ENCODE data around the gene OR6J1.
"Not testable (repeated sequence)": the region's sequence is repeated elsewhere in the genome, so short reads cannot be mapped to it uniquely, and the experiment has no call there.

OR6J1 gene

DNA sequence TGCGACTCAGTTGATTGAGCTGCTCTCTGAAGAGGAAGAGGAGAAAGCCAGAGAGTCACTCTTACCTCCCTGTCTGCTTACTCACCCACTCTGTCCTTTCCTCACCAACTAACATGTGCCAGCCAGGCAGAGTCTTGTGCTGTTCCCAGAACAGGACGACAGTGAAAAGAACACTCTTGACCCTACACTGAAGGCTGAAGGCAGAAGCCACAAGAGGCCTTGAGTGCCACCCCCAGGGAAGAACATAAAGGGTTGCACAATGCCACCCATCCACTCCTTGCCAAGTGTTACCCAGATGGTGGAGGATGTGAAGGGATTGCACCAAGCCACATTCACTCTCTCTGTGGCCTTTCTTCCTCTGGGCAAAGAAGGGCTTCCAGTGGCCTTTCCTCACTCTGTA is 33.2 kb downstream of the OR6J1 start:
- FAIRE-seq = no peak

DNA sequence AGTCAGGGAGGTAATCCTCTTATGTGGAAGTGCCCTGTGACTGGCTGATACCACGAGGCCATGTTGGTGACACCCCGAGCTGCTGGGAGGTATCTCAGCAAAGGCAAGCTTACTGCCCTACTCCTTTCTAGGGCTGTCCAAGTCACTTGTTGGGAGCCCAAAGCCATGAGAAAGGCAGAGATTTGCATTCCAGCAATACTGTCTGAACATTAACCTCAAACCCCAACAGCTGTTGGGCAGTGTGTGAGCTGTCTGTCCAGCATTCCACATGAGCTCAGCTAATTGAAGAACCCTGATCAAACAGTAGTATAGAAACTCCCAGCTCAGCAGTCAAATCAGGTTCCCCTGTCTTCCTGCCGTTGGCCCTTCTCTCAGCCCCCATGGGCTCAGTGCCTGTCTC is 36.9 kb downstream of the OR6J1 start:
- no peak for DNase-seq (ENCODE audit: low spot score)
- no peak for FAIRE-seq

More for the DNA sequence above, 33.2 kb downstream of the OR6J1 start:
- DNase-seq (ENCODE audit: low spot score) = no peak

DNA sequence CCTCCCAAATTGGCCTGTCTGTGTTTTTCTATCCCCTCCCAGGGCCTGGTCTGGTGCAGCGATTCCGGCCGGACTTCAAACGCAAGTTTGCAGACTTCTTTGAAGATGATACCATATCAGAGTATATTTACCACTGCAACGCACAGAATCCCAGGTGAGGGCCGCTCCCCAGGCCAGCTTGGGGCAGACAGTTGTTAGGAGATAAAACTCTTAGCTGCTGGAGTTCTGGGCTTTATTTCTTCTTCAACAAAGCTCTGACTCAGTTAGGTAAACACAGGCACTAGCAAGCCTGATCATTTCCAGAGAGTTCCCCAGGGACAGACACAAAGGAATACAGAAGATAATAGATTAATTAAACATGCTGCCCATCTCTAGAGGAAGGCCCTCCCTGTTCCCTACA is 37.8 kb downstream of the OR6J1 start:
- DNase-seq (ENCODE audit: low spot score) (no peak), FAIRE-seq (no peak)

DNA sequence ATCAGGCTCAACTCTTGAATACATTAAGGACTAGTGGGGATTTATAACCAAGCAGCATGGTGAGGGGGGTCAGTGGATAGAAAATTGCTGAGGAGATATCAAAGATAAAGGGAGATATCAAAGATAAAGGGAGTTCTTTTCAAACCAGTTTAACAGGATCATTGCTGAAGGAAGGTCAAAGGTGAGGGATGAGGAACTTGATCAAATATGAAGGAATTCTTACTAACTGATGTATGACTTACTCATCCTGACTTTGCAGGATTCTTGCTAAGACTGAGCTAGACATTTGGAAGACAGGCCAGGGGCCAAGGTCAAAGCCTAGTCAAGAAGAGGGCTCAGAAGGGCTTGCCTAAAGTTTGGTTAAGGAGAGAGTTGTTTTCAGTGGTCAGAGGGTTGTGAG is 41.3 kb downstream of the OR6J1 start:
- FAIRE-seq (no peak), DNase-seq (ENCODE audit: low spot score) (no peak)

DNA sequence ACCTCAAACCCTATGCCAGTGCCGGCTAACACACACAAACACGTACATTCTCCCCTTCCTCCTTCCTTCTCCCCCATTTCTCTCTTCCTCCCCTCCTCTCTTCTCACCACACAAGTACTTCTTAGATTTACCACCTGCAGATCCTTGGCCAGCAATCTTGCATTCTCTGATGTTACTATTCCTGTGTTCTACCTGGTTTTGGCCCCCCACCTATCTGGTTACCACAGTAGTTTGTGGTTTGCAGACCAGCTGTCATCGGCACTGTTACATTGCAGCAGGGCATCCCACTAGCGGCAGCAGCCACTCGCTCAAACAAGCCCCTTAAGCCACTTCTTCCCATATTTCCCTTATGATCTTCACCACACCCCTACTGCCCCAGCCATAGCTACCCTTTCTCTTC is 42.2 kb downstream of the OR6J1 start:
- FAIRE-seq (no peak), DNase-seq (ENCODE audit: low spot score) (no peak)

DNA sequence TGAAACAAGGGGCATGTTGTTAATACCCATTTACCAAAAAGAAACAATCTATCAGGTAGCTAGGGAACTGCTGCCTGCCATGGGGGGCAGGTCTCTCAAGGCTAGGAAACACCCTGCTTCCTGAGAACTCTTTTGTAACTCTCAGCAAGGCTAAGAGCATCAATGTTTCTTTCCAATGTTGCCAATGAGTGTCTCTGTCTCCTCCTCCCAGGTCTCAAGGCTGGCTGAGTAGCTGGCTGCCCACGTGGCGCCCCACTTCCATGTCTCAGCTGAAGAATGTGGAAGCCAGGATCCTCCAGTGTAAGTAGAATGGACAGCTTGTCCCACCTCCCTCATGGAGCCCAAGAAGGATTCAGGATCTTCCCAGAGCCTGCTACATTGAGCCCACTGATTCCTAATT is 42.7 kb downstream of the OR6J1 start:
- DNase-seq (ENCODE audit: low spot score) = no peak
- FAIRE-seq = no peak

DNA sequence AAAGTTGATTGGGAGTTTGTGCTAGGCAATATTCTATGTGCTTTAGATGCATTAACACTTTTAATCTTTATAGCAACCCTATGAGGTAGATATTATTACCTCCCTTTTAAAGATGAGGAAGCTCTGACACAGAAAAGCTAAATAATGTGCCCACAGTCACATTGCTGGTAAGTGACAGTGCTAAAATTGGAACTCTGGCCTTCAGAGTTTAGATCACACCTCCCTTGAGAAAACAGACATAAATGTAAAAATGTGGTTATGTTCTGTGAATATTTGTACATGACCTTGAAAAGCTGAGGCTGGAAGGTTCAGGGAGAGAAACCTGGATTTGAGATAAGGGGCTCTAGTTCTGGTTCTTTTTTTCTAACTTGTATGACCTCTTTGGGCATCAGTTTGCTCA is 44.1 kb downstream of the OR6J1 start:
- no peak for FAIRE-seq
- no peak for DNase-seq (ENCODE audit: low spot score)

DNA sequence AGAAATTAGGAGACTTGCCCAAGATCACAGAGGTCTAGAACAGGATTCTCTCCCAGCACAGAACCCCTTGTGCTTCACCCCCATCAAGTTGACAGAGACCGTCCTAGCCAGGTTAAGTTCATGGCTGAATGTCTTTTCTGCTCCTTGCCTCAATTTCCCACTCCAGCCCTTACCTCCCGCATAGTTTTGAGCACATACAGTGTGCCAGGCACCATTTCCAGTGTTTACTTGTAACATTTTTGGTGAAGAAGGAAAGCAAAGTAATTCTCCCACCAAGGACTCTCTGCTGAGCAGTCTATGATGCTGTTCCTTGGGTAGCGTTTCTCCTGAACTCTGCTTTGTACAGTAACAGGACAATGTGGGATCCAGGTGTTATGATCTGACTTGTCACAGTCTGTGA is 44.8 kb downstream of the OR6J1 start:
- DNase-seq (ENCODE audit: low spot score) (no peak), FAIRE-seq (no peak)

DNA sequence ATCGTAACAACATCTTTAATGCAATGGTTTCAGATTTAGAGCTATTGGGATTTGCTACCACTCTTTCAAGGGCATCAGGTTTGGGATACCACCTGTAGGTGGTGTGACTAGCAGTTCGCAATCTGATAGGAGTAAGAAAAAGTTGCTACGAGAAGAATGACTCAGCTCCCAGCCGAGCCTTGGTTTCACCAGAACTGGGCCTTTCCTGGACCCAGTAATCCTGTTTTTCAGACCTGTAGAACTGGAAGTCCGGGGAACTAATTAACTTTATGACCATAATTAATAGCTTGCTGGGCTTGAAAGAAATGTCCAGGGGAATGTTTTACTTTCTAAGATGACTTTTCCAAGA is 45.3 kb downstream of the OR6J1 start:
- DNase-seq (ENCODE audit: low spot score) (peak; percentile 68), FAIRE-seq (no peak)

DNA sequence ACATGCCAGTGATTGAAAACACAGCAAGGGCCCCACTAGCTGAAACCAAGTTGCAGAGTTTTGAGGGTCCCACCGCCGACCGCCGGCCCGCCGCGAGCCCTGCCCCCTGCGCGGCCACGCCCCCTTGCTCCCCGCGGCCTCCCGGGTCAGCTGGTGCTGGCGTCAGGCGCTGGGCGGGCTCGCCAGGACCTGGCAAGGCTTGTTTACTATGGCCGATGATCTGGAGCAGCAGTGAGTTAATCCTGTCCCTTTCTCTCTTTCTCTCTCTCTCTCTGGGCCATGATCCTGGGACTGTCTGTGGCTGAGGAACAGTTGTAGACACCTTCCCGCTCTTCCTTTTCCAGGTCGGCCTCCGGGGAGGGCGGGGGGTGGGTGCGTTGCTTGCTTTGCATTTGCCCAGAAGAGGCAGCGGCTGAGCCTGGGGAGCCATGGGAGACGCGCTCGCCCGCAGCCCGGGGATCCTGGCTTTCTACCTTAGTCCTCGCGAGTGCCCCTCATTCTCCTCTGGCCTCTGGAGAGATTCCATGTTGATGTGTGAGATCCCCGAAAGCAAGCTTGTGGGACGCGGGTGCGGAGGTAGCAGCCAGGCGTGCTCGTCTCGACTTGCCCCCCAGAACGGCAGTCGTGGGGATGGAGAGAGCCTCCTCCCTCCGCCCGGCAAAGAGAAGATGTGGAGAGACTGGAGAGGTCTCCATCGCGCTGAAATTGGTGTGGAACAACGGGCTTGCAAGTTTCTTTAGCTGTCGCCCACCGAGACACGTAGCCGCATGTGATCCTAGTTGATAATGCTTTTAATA is 45.9 kb downstream of the OR6J1 start, which contains the start of gene ABHD4:
Gene ABHD4, plus strand, starts transcription at position 202 of the 797 bp plus-strand sequence. Its CDS starts 7 bp downstream, at position 209.
- DNase-seq (ENCODE audit: low spot score) (peak; percentile 82), FAIRE-seq (no peak)

DNA sequence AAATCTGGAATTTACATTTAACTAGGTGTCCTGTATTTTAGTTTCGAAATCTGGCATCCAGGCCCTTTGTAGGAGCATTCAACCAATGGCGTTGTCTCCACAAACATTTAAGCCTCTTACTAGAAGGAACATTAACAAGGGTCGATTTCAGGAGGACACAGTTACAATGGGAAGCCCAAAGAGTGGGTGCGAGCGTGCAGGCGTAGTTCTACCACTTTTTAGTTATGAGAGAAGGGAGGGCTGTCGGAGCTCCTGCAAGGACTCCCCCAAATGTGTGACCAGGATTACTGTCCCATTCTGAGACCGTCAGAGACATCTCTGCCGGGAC is 46.4 kb downstream of the OR6J1 start:
- no peak for FAIRE-seq
- no peak for DNase-seq (ENCODE audit: low spot score)

DNA sequence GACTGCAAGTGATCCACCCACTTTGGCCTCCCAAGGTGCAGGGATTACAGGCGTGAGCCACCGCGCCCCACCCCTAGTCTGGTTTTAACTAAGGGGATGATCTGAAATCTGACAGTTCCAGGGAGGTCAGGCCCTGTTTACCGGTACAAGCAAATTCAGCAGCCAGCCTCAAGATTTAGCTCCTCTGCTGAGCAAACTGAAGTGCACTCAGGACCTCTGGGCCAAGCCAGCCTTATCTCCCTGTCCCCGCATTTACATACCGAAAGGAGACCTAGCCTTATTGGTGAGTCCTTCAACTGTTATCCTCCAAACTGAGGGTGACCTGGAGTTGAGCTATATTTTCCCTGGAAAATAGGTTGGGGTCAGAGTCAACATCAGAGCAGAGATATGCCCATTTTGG is 46.9 kb downstream of the OR6J1 start:
- FAIRE-seq (no peak), DNase-seq (ENCODE audit: low spot score) (no peak)

DNA sequence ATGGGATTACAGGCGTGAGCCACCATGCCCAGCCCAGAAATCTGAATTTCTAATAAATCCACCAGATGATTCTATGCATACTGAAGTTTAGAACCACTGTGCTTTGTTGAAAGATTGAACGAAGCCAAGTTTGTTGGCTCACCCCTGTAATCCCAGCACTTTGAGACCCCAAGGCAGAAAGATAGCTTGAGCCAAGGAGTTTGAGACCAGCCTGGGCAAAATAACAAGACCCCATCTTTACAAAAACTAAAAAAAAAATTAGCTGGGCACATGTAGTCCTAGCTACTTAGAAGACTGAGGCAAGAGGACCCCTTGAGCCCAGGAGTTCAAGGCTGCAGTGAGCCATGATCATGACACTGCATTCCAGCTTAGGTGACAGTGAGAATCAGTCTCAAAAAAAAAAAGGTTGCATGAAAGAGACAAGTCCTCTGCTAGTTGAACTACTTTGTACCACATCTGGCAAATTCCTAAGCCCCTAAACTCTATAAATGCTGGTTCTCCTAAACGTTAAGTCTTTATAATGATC is 47.7 kb downstream of the OR6J1 start:
- DNase-seq (ENCODE audit: low spot score) (no peak), FAIRE-seq (no peak)

DNA sequence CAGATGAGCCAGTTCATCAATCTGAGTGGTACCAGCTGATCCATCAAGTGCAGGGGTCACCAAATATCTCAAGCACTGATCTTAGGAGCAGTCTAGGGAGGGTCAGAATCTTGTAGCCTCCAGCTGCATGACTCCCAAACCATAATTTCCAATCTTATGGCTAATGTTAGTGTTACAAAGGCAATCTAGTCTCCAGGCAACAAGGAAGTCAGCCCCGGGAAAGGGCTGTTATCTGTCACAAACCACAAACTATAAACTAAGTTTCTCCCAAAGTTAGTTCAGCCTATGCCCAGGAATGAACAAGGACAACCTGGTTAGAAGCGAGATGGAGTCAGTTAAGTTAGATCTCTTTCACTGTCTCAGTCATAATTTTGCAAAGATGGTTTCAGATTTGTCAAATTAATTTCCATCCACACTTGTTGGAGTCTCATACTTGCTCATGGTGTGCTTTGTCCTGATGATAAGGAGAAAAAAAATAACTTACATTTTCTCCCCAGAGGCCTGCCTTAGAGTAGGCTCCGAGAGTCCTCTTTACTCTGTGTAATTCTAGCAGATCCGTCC is 49.9 kb downstream of the OR6J1 start:
- no peak for FAIRE-seq
- no peak for DNase-seq (ENCODE audit: low spot score)

DNA sequence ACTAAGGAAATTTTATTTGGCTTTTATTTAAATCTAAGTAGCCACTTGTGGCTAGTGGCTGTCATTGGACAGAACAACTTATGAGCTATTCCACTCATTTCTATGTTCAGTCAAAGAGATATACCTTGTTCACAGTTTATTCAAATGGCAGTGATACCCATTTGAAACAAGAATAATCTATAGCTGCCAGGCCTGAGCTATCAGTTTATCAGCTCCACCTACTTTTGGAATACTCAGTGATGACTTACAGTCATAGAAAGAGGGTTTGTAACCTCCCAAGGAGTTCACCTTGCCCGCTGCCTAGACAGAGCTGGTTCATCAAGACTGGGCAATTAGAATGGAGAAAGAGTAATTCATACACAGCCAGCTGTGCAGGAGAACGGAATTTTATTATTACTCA is 50.6 kb downstream of the OR6J1 start:
- FAIRE-seq = no peak
- DNase-seq (ENCODE audit: low spot score) = no peak

DNA sequence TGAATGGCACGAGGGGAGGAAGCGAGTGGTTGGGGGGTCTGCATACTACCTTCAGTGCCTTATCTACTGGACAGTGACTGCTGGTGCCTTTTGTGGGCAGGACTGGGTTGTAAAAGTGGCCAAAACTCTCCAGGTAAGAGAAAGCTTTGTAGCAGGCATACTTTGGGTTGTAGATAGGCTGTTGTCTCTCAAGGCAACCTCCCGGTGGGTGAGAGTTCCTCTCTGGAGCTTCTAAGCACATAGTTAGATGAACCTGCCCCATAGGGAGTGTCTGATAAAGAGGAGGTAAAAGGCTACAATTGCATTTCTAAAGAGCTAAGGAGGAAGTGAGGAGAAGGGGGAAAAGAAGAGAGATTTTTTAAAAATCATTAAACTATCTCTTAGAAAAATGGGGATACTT is 51.0 kb downstream of the OR6J1 start:
- FAIRE-seq (no peak), DNase-seq (ENCODE audit: low spot score) (no peak)

DNA sequence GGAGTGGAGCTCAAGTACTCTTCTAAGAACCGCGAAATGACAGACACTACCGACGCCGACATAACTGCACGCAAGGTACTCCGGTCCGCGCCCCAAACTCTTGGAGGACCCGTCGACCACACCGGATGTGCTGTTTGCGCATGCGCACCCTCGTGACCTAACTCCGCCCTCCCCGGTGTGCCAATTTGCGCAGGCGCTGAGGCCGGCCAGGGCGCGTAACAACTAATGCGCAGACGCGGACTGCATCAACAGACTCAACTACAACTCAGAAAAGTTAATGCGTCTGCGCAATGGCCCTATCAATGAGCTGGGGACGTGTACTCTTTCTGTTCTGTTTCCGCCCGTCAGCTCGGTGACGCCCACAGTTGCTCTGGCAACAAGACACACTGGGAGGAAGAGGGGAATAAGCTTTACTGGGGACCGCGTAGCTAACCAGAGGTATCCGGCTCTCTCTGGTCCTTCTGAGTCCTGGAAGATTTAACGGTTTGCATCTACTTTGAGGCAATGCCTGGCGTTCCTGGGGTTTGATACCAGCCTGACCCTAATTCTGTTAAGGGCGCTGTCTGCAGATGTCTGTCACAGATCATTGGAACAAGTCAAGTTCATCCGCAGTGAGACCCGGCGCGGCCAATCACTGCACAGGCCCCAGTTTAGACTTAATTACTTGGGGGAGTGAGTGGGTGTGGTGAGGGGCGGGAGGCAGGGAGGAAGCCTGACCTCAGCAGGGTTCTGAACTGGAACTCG is 54.9 kb downstream of the OR6J1 start, which contains the start of gene DAD1:
Gene DAD1, minus strand, starts transcription at position 129 of the 744 bp plus-strand sequence. Its CDS starts 67 bp downstream, at position 62.
- DNase-seq (ENCODE audit: low spot score) (peak; percentile 98), FAIRE-seq (peak; percentile 96)

DNA sequence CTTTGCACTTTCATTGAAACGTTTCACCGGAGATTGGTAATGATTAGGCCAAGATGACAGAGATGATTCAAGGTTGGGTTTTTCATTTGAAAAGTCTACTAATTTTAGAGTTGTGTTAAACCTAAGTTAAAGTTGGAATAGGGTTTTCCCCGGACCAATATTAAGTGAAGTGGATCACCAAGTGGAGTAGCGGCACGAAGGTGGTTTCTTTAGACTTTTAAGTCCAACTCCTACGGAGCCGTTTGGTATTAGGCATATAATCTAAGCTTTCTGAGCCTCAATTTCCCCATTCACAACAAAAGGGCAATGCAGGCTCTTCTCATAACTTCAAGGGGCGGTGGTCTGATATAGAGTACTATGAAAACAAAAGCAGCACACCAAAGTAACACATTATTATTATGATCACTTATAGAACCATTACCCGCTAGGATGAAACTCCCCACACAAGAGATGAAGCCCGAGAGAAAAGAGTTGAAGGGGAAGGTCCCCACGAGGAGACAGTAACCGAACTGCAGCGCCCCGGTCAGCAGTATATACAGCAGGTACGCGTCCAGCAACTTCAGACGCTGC is 55.5 kb downstream of the OR6J1 start:
- DNase-seq (ENCODE audit: low spot score) (no peak), FAIRE-seq (no peak)

DNA sequence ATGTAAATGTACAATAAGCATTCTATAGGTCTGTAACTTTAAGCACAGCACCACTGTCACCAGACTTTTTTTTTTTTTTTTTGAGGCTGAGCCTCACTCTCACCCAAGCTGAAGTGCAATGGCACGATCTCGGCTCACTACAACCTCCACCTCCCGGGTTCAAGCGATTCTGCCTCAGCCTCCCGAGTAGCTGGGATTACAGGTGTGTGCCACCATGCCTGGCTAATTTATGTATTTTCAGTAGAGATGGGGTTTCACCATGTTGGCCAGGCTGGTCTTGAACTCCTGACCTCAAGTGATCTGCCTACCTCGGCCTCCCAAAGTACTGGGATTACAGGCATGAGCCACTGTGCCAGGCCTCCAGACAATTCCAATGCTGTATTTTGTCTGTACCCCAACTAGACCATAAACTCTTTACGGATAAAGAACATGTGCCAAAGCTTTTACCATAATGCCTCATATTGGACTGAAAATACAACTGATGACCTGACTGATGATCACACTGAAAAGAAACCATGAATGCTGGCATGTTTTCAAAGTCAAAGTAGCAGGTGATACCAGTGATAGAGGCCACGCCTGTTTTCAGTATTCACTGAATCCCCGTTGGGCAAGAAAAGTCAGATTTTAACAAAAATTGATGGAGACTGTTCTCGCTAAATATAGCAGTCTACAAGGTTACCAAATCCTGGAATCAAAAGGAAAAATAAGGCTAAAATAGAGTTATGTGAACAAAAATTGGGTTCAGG is 56.3 kb downstream of the OR6J1 start:
- not testable (repeated sequence) for FAIRE-seq; DNase-seq (ENCODE audit: low spot score)

DNA sequence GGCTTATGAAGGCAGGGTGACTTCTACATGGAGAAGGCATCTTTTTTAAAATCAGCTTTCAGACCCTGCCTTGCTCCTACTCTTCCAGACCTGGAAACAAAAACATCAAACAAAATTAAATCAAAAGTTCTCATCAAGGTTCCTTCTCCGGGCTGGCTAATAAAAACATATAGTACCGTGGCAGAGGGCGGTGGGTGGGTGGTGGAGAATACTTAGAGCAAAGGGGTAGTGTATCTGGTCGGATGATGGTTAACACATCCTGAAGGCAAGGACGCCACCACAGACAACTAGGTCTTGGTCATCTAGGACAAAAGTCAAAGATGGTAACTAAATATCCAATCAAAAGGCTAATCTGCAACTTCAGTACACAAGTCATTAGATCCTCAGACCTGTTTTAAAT is 56.9 kb downstream of the OR6J1 start:
- FAIRE-seq (no peak), DNase-seq (ENCODE audit: low spot score) (no peak)

DNA sequence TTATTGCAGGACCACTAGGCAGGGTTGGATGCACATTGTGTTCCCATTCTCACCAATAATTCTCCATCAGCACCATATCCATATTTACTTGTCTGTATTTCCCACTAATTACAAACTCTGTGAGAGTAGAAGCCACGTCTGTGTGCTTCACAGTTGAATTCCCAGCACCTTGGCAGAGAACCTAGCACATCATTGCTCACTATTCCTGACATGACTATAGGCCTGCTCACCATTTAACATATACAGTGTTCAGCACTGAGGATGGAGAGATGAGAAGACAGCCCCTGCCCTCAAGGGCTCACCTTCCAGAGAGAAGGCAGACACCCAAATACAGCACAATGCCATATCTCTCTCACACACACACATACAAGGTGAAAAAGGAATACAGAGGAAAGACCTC is 60.2 kb downstream of the OR6J1 start:
- FAIRE-seq (no peak), DNase-seq (ENCODE audit: low spot score) (no peak)
